HG03521 (cell line): ENCODE measurements around the gene SHFL.

ENCODE experiments used
- ATAC-seq: cut with Tn5 transposase; IDR thresholded peaks from one replicate; pipeline ENCODE4 v1.9.1; 2021; ENCODE audit warnings: mild to moderate bottlenecking, moderate library complexity; ENCODE audit not compliant: unreplicated experiment

The SHFL gene

DNA sequence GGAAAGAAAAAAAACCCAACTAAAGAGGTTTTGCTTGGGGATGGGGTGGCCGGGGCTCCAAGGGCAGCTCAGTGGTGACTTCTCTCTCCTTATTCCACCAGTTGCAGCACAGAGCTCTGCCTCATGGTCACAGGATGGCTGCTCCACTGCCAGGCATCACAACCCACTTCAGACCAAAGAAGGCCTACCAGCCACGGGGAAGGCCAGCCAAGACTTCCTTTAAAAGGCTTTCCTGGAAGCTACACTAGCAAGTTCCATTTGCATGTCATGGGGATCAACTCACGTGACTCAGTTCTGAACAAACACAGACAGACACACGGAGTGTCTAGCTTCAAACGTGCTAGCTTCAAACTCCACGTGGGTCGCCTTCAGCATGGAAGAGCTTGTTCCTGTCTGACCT, 46.8 kb downstream of the SHFL start:
- ATAC-seq: no peak

DNA sequence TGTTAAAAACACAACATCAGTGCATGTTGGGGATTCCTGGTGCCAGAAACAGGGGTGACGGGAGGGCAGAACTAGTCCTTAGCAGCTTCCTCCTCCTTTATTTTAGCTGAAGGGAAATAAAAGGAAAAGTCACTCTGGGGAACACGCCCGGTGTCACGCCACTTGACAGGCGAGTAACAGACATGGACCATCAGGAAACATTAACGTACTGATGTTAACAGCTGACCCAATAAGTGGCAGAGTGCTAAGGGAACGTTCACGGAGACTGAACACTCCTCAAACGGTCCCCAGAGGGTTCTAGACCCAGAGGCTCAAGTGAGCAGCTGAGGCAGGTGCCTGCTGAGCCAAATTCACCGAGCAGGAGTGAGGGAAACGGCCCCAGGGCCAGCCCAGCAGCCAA, 47.5 kb downstream of the SHFL start:
- ATAC-seq: no peak

DNA sequence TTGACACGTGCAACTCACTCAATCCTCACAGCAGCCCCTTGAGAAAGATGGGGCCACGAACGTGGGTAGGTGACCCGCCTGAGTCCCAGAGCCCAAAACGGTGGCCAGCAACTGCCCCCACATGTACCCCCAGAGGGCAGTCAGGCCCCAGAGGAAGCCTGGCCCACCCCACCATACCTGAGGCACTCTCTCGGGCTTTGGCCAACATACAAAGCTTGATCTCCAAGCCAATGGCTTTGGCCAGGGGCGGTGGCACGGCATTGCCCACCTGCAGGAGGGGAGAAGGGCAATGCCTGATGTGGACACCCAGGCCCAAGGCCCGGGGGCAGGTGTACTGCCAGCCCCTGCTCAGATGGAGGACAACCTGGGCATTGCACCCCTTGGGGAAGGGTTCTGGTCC, 47.9 kb downstream of the SHFL start:
- ATAC-seq: no peak

DNA sequence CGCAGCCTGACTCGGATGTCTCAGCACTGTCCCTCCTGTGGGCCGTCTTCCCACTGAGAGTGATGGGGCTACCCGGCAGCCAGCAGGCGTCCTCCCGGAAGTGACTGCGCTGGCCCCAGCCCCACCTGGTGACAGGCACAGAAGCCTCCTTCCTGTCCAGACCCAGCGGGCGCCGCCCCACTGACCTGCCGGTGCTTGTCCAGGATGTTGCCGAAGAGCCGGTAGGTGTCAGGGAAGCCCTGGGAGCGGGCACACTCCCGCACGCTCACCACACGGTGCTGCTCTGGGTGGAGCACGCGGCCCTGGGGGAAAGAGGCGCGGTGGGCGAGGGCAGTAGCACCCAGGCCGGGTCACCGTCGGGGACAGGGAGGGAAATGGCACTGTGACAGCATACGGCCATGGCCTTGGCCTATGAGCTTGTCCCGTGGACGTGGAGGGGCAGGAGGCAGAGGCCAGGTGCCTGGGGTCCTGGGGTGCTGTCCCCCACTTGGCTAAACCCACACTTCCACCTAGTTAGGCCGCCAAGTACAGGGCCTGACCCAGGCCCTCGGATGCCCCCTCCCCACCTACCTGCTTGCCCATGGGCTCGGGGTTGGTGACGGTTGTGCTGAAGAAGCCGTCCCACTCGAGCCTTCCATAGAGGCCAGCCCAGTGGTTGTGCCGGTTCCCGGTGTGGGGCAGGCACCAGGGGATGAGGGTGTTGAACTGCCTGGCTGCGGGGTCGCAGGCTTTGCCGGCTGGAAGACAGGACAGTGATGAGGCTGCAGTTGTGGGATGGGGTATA, 49.6 kb downstream of the SHFL start:
- no peak for ATAC-seq

DNA sequence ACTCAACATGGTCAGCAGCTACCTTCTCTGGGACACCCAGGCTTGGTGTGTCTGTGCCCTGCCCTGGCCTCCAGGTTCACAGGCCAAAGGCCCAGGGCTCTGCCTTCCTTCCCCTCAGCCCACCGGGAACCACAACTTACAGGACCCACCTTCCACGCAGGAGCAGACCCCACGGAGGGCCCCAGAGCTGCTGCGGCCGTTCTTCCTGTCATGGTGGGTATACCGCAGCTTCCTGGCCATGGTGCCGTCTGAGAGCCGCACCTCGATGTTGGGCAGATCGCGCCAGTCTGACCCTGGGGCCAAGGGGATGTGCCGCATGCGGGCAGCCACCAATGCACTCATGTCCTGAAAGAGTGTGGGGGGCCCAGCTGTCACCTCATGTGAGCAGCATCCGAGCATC, 50.8 kb downstream of the SHFL start:
- ATAC-seq: no peak

DNA sequence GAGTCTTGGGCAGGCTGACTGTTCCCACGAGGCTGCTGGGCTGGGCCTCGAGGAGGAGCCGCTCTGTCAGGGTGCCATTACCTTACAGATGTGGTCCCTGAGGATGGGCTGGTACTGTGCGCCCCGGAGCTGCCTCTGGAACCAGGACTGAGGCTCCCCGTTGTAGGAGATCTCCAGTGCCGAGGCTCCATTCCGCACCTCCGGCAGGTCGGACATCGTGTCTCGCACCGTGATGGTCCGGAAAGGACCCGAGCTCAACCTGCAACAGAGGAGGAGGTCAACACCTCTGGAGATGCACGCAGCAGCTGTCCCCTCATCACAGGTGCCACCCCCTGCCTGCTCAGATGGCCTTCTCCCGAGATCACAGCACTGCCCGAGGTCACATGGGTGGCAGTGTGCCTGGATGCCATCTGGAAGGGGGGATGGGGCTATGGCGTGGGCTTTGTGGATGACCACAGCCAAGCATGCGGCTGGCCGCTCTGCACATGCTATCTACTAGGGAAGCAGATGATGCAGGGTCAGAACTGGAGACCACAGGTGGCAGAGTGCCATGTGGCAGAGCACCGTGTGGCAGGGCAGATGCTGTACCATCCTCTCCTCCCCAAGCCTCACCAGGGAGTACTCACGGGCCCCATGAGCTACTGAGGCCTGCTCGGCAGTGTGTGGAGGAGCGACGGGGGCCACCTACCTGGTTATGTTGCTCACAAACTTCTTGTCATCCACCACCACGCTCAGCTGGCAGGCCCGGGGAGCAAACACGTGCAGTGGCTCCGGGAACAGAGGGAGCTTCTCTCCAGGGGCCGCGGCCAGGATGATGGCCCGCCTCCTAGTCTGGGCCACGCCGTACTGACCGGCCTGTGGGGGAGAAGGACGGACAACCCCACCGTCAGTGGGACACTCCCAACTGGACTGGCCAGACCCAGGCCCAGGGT, 51.9 kb downstream of the SHFL start:
- ATAC-seq: no peak

DNA sequence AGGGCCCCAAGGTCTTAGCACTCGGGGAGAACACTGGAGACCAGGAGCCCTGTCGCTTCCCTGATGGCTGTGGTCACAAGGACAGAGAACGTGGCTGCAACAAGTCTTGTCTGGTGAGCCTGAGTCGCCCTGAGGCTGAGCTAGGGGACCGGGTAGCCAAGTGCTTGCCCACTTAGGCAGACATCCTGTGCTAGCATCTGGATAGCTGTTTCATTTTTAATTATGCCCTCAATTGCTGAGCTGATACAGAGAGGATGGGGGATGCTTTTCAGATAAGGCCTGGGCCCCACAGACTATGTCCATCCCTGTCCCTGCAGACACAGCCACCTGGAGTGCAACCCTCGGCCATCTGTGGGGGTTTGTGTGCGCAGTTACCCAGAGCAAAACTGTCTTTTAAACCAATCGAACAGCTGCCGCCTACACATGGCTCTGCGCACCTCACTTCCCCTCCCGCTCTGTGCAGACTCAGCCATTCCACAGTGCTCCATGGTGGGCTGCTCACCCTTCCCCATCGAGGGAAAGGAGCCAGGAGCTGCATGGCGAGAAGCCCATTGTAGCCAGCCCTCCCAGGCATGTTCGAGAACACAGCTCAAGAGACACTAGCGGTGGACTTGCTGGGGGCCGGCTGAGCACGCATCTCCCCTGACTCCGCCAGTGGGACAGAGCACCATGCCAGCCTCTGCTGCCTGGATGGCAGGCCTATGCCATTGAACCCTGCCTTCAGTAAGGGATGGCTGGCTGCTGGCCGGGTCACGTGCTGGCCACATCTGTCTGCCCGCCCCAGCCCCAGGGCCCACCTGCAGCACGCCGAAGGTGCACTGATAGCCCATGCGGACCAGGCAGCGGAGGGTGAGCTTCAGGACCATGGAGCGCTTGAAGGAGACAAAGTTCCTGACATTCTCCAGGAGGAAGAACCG, 53.0 kb downstream of the SHFL start:
- no peak for ATAC-seq

DNA sequence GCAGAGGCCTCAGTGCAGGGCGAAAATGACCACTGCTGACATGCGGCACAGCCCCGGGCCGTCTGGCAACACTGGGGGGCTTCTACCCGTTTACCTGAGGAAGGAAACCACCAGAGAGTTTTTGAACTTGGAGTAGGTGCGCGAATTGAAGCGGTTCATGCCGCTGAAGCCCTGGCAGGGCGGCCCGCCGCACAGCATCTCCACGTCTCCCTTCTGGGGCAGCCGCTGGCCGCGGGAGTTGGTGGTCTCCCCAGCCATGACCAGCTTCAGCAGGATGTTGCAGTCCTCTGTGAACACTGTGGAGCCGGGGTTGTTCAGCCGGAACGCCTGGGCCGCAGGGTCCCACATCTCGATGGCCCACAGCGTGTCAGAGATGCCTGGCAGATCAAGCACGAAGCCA, 53.8 kb downstream of the SHFL start:
- ATAC-seq: no peak

DNA sequence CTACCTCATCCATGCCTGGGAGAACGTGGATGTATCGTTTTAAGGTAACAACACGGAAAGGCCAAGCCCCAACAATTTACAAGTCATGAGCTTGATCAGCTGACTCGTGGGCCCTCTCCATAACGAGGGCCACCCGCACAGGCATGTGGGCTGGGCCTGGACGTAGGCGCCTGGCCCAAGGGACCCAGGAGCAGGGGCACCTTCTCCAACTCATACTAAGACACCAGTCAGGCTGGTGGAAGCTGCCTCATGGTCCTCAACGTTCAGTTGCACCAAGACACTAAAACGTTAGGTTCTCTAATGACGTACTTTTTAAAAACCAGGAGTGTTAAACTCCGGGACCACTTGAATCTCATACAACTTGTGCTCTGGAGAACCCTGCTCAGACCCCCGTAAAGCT, 55.4 kb downstream of the SHFL start:
- no peak for ATAC-seq

DNA sequence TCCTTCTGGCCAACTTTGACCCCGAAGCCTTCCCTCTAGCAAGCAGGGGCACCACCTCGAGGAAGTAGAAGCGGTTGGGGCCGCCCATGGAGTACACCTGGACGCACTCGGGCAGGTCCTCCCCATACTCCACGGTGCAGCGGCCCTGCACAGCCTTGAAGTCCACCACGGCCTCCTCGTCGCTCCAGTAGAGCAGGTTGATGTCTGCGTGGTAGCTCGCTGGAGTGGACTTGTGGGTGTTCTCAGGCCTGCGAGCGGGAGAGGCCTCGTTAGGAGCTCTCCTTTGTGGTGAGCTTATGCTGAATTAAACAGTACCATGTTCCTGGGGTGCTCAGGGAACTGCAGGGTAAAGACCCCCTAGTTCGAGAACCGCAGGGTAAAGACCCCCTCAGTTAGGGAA, 55.9 kb downstream of the SHFL start:
- ATAC-seq: no peak
